HL-60/S4 treated with retinoic acid at 250 ng/mL for 4 days and 3 days (cell line): ENCODE results near the gene DENND2C.

Source experiments
- in situ Hi-C: fragments of 300-500 bp; cut with MboI; formaldehyde crosslinking; loops from 2 replicates; pipeline ENCODE4 v1.7.0; 2022; ENCODE audit warnings: low sequenced_read_pairs

DENND2C gene

GRCh38 chr1:114550336-114550735 lies 119.5 kb downstream of the DENND2C start:
- in situ Hi-C loops = no loop called here

GRCh38 chr1:114549137-114549536 lies 120.7 kb downstream of the DENND2C start:
- in situ Hi-C loops = no loop called here

GRCh38 chr1:114547076-114547475 lies 122.8 kb downstream of the DENND2C start:
- in situ Hi-C loops = no loop called here

- in situ Hi-C loops = no loop called here
Observed at GRCh38 chr1:114545796-114546195, 124.1 kb downstream of the DENND2C start.

- in situ Hi-C loops = no loop called here
Observed at GRCh38 chr1:114545315-114545714, 124.5 kb downstream of the DENND2C start.

- in situ Hi-C loops = no loop called here
Observed at GRCh38 chr1:114540821-114541220, 129.0 kb downstream of the DENND2C start.

- in situ Hi-C loops = no loop called here
Observed at GRCh38 chr1:114540272-114540671, 129.6 kb downstream of the DENND2C start.

- in situ Hi-C loops = no loop called here
Observed at GRCh38 chr1:114536043-114536442, 133.8 kb downstream of the DENND2C start.

GRCh38 chr1:114535401-114535800 lies 134.4 kb downstream of the DENND2C start:
- in situ Hi-C loops = no loop called here
